ENCODE data around the gene ATP10B.

DNA sequence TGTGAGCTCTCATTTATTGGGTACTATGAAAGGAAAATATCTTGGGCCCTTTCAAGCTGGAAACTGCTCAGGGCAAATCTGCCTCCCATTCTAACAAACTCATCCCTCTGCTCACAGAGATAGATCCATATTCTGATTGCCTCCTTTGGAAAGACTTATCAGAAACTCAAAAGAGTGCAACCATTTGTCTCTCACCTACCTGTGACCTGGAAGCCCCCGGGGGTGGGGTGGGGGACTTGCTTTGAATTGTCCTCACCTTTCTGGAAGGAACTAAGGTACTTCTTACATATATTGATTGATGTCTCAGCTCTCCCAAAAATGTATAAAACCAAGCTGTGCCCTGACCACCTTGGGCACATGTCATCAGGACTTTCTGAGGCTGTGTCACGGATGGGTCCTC, 125.3 kb downstream of the ATP10B start:
- TF ChIP-seq, protein P1, sequence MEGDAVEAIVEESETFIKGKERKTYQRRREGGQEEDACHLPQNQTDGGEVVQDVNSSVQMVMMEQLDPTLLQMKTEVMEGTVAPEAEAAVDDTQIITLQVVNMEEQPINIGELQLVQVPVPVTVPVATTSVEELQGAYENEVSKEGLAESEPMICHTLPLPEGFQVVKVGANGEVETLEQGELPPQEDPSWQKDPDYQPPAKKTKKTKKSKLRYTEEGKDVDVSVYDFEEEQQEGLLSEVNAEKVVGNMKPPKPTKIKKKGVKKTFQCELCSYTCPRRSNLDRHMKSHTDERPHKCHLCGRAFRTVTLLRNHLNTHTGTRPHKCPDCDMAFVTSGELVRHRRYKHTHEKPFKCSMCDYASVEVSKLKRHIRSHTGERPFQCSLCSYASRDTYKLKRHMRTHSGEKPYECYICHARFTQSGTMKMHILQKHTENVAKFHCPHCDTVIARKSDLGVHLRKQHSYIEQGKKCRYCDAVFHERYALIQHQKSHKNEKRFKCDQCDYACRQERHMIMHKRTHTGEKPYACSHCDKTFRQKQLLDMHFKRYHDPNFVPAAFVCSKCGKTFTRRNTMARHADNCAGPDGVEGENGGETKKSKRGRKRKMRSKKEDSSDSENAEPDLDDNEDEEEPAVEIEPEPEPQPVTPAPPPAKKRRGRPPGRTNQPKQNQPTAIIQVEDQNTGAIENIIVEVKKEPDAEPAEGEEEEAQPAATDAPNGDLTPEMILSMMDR (IDR thresholded peaks at IDR 0.05) = no peak
- TF ChIP-seq POLR2A (IDR thresholded peaks at IDR 0.05) = no peak

Data from transverse colon (tissue), 3 donors.